Amygdala (tissue), 56 donors: ENCODE data around the gene ZBTB25.
"Not testable (repeated sequence)": the region's sequence is repeated elsewhere in the genome, so short reads cannot be mapped to it uniquely, and the experiment has no call there.

Experiments
- DNase-seq, 56 donors: peaks; one replicate each; lab custom pipeline; 2025; lab: John Stamatoyannopoulos, UW

ZBTB25 gene

DNA sequence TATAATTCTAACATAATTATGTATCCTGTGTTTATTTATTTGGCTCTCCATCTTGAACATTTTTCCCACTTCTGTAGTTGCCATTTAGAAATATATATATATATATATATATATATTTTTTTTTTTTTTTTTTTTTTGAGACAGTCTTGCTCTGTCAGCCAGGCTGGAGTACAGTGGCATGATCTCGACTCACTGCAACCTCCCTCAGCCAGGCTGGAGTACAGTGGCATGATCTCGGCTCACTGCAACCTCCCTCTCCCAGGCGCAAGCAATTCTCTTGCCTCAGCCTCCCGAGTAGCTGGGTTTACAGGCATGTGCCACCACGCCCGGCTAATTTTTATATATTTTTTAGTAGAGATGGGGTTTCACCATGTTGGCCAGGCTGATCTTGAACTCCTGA lies 14.0 kb upstream of the ZBTB25 start:
- not testable (repeated sequence) for DNase-seq

DNA sequence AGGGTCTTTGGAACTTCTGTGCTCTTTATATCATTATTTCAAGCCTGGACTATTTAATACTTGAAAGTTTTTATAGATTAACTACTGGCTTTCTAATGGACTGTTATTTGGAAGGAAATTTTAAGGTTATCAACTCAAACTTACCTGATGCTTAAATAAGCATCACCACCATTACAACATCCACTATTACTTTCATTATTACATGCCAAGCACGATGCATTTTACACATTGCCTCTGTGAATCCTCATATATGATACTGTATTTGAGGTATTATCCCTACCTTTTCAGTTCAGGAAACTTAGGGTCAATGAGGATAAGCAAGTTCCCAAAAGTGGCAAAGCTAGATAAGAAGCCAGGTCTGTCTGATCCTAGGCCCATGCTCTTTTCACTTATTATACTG lies 13.3 kb upstream of the ZBTB25 start:
- DNase-seq: no peak

DNA sequence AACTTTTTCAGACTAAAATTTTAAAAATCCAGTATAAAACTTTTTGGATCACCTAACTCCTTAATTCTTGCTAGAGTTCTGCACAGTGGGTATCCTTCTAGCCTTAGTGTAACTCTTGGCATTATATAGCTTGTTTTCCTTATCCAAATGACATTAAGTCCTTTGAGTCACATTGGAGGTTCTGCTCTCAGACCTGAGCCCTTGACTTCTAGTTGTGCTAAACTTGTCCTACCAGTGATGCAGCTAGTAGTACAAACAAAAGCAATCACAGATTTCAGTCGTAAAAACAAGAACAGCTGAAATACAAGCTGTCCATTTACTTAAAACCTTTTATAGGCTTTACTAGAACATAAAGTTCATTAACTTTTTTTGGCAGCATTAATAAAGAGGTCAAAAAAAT lies 11.4 kb upstream of the ZBTB25 start:
- DNase-seq: no peak

DNA sequence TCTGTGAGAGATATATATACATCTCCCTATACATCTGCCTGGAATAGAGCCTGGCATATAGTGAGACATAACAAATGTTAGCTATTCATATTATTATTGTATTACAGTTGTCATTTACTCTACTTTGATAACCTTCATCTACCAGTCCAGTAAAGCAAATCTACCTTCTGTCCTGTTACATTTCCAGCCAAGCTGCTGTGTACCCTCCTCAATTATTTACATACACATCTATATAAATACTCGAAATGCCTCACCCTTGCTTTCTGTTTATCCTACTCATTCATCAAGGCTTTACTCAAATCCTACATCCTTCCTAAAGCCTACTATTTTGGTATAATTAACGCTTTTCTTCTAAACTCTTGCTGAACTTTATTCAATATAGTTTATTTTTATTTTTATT lies 9.6 kb upstream of the ZBTB25 start:
- DNase-seq: no peak

DNA sequence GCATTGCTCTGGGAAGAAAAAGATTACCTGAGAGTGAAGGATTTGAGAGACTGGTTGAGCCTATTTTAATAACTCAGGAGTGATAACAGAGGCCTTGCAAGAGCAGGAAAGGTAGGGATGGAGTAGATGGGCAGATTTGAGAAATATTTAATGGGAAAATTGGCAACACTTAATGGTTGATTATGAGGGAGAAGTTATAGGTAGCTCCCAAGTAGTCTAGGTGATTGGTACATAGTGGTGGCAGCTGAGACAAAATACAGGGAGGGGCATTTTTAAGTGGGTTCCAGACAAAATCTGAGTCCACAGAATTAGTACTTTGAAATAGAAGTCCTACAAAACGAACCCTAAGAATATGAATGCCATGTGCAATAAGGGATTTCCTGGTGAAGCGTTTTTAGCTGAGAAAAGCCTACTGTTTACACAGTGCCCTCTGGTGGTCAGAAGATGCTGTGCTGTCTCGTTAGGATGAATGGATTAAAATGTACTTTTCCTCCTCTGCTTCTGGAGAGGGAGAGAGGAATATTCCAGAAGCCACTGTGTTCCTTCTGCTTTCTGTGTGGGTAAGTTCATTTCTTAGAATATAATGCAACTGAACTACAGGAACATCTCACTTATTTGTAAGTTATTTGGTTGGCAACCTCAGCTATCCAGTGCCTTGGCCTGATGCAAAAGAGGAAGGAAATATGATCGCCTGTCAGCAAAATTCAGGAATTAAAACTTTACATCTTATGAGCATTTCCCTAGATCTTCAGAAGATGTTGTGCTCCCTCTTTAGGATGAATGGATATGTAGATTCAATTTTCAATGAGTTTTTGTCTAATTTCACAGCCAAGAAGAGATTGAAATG lies 7.4 kb upstream of the ZBTB25 start:
- DNase-seq: peak in 36 of 56 donors; percentile 1 to 87 (median 29)

DNA sequence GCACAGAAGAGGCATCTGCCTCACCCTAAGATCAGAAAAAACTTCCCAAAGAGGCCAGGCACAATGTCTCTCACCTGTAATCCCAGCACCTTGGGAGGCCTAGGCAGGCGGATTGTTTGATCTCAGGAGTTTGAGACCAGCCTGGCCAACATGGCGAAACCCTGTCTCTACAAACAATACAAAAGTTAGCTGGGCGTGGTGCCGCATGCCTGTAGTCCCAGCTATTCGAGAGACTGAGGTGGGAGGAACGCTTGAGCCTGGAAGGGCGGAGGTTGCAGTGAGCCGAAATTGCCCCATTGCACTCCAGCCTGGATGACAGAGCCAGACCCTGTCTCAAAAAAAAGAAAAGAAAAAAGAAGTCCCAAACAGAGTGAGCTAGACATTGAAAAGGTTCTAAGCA lies 5.4 kb upstream of the ZBTB25 start:
- no peak for DNase-seq

DNA sequence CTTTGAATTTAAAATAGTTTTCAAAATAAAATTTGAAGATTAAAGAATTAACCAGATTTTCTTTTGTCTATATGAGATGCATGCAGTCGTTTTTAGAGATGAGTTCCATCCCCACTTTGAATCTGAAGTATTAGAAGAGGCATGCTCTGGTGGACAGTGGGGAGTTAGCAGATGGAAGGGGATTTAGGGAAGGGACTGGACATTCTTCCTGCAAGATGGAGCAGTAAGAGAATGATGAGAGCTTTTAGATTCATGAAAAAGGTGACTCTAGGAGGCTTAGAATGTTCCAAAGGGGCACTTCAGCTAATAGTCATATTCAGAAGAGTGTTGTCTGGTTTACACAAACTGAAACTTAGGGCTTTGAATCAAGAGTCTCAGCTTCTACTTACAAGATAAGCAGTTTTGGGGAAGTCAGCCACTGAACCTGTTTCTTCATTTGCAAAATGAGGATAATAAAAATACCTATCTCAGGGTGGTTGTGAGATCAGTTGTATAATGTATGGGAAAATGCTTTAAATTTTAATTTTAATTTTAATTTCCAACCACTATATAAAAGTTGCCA lies 4.7 kb upstream of the ZBTB25 start:
- no peak for DNase-seq

DNA sequence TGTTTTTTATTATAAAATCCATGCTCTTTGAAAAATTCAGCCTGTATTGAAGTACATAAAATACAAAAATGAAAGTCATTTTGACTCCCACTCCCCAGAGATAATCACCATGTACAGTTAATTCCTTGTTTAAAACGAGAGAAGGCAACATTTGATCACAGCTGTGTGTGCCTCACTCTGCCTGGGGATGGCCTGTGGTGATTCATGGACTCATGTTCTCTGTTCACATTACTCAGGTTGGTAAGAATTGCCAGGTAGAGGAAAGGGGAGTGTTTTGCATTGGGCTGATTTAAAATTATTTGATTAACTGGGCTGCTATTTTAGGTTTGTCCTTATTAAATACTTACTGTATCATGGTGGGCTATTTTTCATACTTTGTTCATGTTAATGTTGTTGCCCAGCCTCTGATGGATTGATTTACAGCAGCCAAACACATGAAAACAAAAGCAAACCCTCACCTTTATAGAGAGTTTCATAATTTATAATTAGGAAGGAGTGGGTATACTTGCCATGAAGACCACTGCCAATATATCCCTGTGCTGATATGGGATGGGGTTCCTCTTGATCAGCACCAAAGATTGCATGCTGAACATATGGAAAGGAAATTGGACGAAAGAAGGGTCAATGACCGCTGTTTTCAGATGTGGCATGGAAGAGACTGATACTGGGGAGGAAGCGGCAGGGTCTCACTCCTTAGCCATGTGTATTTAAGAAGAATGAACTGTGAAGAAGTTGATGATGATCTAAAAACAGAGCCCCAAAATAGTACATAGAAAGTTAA lies 3.9 kb upstream of the ZBTB25 start:
- DNase-seq: no peak

DNA sequence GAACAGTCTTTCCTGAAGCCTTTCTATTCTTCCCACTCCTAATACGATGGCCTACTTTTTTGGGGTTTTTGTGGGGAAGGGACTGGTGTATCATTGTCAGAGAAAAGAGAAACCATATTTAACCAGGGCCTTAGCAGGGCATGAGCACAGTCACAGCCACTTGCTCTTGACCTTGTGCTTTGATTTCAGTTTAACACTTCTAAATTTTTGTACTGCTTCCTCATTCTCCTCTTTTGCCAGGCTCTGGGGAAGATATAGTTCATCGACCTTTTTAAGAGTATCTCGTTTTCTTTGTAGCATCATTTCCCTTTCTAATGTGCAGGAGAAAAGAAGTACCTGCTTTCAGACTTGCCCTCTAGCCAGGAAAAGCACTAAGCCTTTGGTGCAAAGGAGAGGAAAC lies 3.1 kb upstream of the ZBTB25 start:
- no peak for DNase-seq

DNA sequence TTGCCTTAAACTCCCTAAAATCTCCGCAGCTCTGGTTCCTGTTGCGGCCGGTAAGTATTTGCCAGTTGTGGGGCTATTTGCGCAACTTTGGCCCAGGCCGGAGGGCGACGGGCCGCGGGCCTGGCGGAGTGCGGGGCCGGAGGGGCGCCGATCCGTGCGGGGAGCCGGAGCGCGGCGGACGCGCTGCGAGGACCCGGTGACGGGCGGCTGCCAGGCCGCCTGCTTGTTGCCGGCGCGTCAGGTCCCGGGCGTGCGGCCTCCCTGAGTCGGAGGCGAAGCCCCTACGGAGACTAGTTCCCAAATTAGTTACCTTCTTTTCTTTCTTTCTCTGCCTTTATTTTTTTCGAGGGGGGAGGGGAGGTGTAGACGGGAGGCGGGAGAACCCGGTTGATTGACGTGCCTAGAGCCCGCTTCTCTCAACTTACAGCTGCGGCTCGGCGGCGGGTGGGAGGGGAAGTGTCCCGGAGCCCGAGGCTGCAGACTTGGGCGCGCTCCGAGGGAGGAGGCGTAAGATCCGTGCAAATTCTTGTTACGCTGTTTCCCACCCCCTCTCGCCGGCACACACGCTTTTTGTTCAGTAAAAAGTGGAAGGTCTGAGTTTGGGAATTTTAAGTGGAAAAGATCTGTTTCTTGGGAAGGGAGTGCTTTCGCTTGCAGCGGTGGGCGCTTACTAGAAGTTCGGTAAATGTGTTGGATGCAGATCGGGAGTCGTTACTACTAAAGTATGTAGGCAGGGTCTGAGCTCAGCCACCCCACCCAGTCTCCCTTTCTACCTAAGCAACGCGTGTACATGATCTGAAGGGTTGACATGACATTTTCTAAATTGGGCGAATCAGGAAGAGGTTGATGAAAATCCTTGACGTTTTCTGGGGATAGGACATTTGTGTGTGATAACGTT lies 1.5 kb upstream of the ZBTB25 start:
- DNase-seq: peak in 55 of 56 donors; percentile 21 to 89 (median 75)

DNA sequence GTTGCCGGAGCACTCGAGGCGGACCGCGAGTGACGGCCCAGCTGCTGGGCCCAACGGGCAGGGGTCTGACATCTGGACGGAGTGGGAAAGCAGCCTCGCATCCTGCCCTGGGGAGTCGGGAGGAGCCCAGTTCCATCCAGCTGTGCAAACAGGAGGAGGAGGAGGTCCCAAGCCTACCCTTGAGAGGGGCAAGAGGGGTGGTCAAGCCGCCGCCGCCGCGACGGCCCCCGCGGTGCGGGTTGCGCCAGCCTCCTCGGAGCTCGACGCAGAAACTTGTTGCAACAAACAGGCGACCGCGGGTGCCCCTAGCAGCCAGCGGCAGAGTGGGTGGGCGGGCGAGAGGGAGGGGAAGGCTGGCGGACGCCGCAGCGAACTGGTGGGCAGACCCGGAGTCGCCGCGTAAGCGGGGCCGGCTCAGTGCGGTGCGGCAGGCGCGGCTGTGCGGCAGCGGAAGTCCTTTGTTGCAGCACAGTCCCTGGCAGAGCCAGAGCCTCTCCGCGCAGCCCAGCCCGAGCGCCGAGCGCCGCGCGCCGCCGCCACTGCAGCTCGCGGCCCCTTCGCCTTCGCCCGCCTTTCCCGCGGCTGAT lies 765 bp upstream of the ZBTB25 start, which contains the start of gene ZBTB1:
Gene ZBTB1, plus strand, starts transcription at position 461 of the 587 bp plus-strand sequence. CDS start 16,735 bp downstream, outside the sequence.
- DNase-seq: peak in 55 of 56 donors; percentile 12 to 88 (median 73)

DNA sequence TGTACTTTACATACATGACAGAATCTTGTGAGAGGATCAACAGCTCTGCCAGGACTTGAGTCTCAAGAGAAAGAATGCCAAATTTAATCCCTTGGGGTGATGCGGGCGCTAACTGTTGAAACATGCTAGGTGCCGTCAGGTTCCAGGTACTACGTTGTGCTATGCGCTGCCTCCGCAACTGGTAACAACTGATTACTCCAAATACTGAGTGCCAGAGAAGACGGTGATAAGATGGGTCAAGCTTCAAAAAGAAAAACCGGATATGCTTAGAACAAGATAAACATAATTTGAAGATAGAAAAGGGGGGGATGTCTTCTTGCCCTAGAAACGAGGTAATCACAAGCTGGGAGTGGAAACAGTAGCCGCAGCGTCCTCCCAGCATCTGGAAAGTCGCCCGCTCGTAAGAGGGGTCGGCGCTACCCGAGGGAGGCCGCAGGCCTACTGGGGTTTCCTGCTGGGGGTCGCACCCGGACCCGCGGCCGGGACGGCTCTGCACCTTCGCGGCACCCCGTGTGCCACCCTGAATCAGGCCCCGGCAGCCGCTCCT lies 678 bp downstream of the ZBTB25 start:
- peak in 5 of 56 donors; percentile 33 to 72 (median 44) for DNase-seq

DNA sequence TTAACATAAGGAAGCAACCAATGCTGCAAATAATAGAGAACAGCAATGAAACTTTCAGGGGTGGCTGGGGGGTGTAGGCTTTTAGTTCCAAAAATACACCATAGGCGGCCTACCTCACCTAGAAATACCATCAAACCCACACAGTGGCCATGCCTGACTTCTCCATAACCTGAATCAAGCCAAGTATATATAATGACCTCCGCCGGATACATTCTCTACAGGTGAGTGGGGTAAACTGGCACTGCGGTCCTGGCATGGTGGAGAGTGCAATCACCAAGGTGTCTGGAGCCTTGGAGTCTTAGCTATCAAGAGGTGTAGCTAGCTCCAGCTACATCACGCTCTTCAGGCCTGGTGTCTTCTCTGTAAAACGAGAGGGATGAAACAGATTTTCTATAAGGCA lies 1.2 kb downstream of the ZBTB25 start:
- DNase-seq: no peak

DNA sequence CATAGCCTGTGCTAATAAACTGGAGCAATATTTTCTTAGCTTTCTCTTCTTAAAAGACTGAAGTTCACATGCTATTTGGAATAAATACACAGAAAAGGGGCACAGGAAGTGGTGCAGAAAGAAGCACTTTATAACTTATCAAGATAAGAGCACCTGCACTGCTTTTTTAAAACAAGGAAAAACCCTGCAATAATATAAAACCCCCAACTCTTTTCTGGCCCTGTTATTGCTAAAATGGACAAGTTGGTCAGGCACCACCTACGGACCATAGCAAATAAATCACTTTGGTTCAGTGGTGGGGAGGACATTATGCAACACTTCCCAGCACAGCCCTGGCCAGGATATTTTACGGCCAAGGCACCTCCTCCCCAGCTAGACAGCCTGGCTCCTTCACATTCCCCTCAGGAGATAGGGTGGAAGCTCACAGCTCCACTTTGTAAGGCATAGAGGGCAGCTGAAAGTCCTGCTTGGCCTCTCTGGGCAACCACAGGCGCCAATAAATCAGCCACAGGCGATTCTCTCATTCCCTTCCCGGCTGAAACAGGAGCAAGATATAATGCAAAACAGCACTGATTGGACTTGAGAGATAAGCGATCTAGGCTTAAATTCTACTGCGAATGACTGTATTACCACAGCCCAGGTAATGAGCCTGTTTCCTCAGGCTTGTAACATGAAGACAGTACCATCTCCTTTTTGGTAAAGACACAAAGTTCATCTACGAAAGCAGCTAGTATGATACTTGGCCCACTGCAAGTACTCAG lies 2.0 kb downstream of the ZBTB25 start:
- peak in 4 of 56 donors; percentile 2 to 7 (median 6) for DNase-seq

DNA sequence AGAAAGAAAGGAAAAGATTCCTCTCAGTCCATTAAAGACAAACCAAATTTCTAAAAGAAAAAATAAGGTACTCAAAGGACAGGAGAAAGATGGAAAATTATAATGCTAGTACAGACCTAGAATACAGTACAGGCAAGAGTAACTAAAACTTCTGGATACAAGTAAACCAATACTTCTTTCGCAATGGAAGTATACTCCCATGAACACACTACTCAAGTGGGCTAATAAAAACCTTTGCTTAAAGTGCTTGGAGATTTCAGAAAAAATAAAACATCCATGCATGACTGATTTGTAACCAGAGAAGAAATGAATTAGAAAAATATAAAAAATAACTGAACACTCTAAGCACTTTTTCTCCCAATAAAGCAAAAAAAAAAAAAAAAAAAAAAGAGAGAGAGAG lies 3.5 kb downstream of the ZBTB25 start:
- DNase-seq: no peak

DNA sequence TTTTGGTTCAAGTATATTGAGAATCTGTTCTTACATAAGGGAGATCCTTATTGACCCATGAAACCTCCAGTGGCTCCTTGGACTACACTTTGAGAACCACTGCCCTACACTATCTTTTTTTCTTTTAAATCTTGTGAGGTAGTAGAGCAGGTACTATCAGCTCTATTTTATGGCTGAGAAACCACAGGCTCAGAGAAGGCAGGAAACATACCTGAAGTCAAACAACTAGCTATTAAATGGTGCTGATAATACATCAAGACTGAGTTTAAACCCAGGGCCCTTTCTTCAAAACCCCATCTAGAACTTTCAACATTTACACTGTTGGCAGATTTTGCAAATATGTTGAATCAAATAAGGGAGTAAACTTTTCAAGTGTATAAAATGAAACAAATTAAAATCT lies 6.9 kb downstream of the ZBTB25 start:
- DNase-seq: no peak

DNA sequence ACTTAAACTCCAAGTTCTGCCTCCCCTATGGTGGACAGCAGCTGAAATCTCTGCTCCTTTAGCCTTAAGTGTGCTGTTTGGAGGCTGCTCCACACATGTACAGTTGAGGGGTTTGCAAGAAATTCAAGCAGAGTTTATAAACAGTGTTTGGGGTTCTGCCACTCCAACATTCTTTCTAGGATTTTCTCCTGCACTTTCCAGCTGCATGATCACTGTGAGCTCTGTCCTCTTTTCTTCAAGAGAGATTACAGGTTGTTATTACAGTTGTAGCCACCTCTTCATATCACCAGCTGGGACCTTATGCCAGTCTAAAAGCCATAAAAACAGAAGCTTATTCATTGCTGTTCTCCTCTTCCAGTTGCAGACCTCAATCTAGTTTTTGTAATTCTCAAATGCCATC lies 8.4 kb downstream of the ZBTB25 start:
- DNase-seq: no peak

DNA sequence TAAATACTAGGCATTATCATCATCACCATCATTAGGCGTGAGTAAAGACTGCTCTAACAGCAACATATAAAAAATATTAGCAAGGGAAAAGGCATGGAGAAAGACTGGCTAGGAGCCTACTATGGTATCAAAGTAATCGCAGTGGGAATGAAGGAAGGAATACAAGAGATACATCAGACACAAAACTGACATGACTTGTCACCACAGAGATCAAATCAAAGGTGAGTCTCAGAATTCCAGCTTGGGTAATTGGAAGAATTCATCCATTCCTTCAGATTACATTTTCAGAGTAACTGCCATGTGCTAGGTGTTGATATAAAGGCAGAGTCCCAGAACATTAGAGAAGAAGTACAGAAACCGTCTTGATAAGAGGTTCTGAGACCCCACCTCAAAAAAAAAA lies 10.2 kb downstream of the ZBTB25 start:
- no peak for DNase-seq

DNA sequence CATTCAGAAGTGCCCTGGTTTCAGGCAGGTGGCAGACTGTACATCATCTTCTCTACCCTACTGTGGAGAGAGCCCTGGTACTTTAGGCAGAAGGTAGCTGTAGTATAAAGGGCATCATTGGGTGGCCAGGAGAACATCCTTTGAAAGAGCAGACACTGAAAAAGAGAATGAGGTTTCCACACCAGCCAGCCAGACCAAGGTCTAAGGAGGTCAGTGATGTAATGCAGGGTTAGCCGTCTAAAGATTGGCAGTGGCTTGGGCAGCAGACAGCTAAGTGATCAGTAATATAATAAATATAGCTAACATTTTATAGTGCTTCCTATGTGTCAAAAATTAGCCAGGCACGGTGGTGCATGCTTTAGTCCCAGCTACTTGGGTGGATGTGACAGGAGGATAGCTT lies 12.0 kb downstream of the ZBTB25 start:
- no peak for DNase-seq
